Natural killer cell treated with Interleukin-12 subunit alpha and Interleukin-12 subunit beta and Interleukin-15 and Interleukin-18, amount 100 ng/mL, for 72 hours (primary cell): ENCODE data around the gene DNASE1L1. TPM values are rescaled to one million over a fixed set of nuclear protein-coding genes. Genes with fewer than 3 reads are reported as not detected.

Experiments
- ATAC-seq, 2 donors: fragments of 150-1000 bp; cut with Tn5 transposase in 1 of 2; sonication (Bioruptor Pico), chemical (Tn5 transposase) in 1 of 2; 2 replicates each; pipeline ENCODE4 v1.10.0; 2021
- DNase-seq: peaks from one replicate; pipeline ENCODE4 v3.0.0; 2022; ENCODE audit warnings: low spot score
- H3K27ac Mint-ChIP-seq, 2 donors: 1 replicate in 1 of 2; 2 replicates in 1 of 2; pipeline ENCODE4 v1.8.0; 2022; ENCODE audit warnings: mixed read lengths in 2 of 2, mild to moderate bottlenecking in 1 of 2, moderate library complexity in 1 of 2
- H3K27me3 Mint-ChIP-seq, 2 donors: 1 replicate in 1 of 2; 2 replicates in 1 of 2; pipeline ENCODE4 v1.8.0; 2022; ENCODE audit warnings: mixed read lengths in 2 of 2
- H3K36me3 Mint-ChIP-seq: one replicate; pipeline ENCODE4 v1.8.0; 2022; ENCODE audit warnings: mixed read lengths
- H3K4me1 Mint-ChIP-seq, 2 donors: 1 replicate in 1 of 2; 2 replicates in 1 of 2; pipeline ENCODE4 v1.8.0; 2022; ENCODE audit warnings: low read depth in 2 of 2, mixed read lengths in 2 of 2, mild to moderate bottlenecking in 1 of 2
- H3K4me3 Mint-ChIP-seq: one replicate; pipeline ENCODE4 v1.8.0; 2022; ENCODE audit warnings: mixed read lengths
- H3K9me3 Mint-ChIP-seq: 2 replicates; pipeline ENCODE4 v1.8.0; 2022; ENCODE audit warnings: mixed read lengths
- total RNA-seq, 2 donors: library from RNA; stranded (reverse); gene quantifications; one replicate each; pipeline ENCODE4 v1.2.3, GENCODE V29; 2022

DNASE1L1 gene
- total RNA-seq, 2 donors from 2014 or later: 12.4 to 14.6 TPM

- no peak for ATAC-seq
- H3K27ac Mint-ChIP-seq: no peak overlapping the region
- H3K4me1 Mint-ChIP-seq: peaks cover 5 to 19% of the 10 kb centered on the region in 2 donors
- H3K9me3 Mint-ChIP-seq: no peaks in the 10 kb centered on the region
- H3K36me3 Mint-ChIP-seq: no peaks in the 10 kb centered on the region
- H3K4me3 Mint-ChIP-seq: no peak overlapping the region
- no peak for DNase-seq
- no peaks in the 10 kb centered on the region for H3K27me3 Mint-ChIP-seq
These were observed 51.0 kb downstream of the DNASE1L1 start for GRCh38 chrX:154358011-154358410.

DNA sequence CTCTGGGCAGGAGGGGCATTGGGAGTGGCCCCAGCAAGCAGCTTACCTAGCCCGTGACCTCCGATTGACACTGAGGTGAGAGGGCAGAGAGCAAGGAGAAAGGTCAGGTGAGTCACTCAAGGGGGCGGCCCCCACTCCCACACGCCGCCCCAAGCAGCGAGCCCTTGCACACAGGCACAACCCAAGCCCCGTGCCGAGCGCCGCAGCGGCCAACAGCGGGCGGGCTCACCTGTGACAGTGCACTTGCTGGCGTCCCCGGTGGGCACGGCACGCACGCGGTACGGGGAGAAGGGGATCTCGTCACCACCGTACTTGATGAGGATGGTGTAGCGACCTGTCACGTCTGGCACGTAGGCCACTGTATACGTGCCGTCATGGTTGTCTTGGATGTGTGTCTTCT is 51.8 kb downstream of the DNASE1L1 start:
- DNase-seq: no peak
- Mint-ChIP-seq H3K27me3 (no peaks in the 10 kb centered on the region), H3K4me1 (peaks cover 5 to 17% of the 10 kb centered on the region in 2 donors), H3K4me3 (no peak overlapping the region), H3K9me3 (no peaks in the 10 kb centered on the region), H3K27ac (no peak overlapping the region), H3K36me3 (no peaks in the 10 kb centered on the region)
- no peak for ATAC-seq

- Mint-ChIP-seq H3K4me1 (peaks cover 5 to 22% of the 10 kb centered on the region in 2 donors), H3K27me3 (no peaks in the 10 kb centered on the region), H3K27ac (peak overlapping the region in 1 of 2 donors; percentile 57), H3K9me3 (no peaks in the 10 kb centered on the region), H3K4me3 (peak overlapping the region; percentile 41), H3K36me3 (no peaks in the 10 kb centered on the region)
- DNase-seq (no peak), ATAC-seq (no peak)
These were observed 52.5 kb downstream of the DNASE1L1 start for GRCh38 chrX:154356596-154356995.

- Mint-ChIP-seq H3K4me3 (no peak overlapping the region), H3K9me3 (no peaks in the 10 kb centered on the region), H3K36me3 (no peaks in the 10 kb centered on the region), H3K27ac (no peak overlapping the region), H3K27me3 (no peaks in the 10 kb centered on the region), H3K4me1 (peaks cover 5 to 24% of the 10 kb centered on the region in 2 donors)
- DNase-seq (no peak), ATAC-seq (no peak)
These were observed 53.3 kb downstream of the DNASE1L1 start for GRCh38 chrX:154355776-154356140.

DNA sequence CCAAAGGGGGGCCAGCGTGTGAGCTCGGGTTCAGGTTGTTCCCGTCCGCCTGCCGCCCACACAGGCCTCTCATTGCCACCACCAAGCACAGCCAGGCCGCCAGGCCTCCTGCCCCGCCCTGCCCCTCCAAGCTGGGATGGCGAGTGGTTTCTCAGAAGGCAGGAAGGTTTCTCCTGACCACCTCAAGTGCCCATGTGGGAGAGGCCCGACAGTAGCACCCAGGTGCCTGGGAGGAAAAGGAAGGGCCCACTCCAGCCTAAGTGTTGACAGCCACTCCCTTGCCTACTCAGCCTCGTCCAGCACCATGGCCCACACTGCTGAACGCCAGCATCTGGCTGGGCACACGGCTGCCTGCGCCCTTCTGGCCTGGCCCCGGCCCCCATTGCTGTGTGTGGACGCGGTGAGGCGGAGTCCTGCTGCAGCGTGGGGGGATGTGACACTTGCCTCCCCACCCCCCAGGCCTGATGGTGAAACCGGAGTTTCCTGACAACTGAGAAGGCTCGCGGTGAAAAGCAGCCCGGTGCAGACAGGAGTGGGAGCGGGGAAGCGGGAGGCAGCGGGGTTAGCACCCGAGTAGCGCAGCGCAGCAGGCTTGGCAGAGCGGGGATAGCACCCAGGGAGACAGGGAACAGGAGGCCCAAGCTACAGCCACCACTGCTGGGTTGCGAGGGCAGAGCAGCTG is 53.8 kb downstream of the DNASE1L1 start:
- no peak overlapping the region for H3K4me3 Mint-ChIP-seq
- H3K27ac Mint-ChIP-seq: no peak overlapping the region
- H3K27me3 Mint-ChIP-seq: no peaks in the 10 kb centered on the region
- peaks cover 5 to 24% of the 10 kb centered on the region in 2 donors for H3K4me1 Mint-ChIP-seq
- DNase-seq (no peak), ATAC-seq (peak in 1 of 2 donors; percentile 46)
- no peaks in the 10 kb centered on the region for H3K36me3 Mint-ChIP-seq
- H3K9me3 Mint-ChIP-seq: no peaks in the 10 kb centered on the region

- Mint-ChIP-seq H3K27me3 (no peaks in the 10 kb centered on the region), H3K4me1 (peaks cover 5 to 28% of the 10 kb centered on the region in 2 donors), H3K4me3 (no peak overlapping the region), H3K27ac (no peak overlapping the region), H3K36me3 (no peaks in the 10 kb centered on the region), H3K9me3 (no peaks in the 10 kb centered on the region)
- no peak for ATAC-seq
- no peak for DNase-seq
These were observed 54.5 kb downstream of the DNASE1L1 start for GRCh38 chrX:154354516-154354915.

- Mint-ChIP-seq H3K4me1 (peaks cover 5 to 33% of the 10 kb centered on the region in 2 donors), H3K27ac (no peak overlapping the region), H3K36me3 (no peaks in the 10 kb centered on the region), H3K9me3 (no peaks in the 10 kb centered on the region), H3K27me3 (no peaks in the 10 kb centered on the region), H3K4me3 (no peak overlapping the region)
- ATAC-seq (no peak), DNase-seq (no peak)
These were observed 55.0 kb downstream of the DNASE1L1 start for GRCh38 chrX:154354013-154354412.

DNA sequence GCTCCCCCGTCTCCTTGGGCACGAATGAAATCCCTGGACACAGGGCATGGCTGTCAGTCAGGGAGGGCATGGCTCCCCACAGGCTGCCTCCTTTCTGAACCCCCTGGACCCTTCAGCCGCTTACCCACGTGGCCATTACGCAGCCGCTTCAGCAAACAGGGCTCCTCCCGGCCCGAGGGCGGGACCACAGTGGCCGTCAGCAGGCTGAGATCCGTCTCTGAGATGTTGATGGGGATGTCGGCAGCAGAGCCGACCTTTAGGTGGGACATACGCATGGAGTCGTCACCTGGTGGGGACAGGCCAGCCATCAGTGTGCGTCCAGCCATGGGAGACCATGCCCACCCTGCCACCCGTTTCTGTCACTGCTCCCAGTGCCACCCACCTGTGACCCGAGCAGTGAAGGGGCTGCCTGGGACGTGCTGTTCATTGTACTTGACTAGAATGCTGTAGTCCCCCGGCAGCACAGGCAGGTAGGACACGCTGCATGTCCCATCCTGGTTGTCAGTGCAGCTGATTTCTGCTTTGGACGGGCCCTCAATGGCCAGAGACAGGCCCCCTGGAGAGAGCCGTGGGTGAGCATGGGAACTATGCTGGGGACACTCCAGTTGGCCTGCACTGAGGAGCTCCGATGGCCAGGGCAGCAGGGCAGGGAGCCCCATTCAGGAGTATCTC is 55.7 kb downstream of the DNASE1L1 start:
- H3K9me3 Mint-ChIP-seq: no peaks in the 10 kb centered on the region
- no peaks in the 10 kb centered on the region for H3K36me3 Mint-ChIP-seq
- H3K27me3 Mint-ChIP-seq: no peaks in the 10 kb centered on the region
- no peak for ATAC-seq
- no peak overlapping the region for H3K4me3 Mint-ChIP-seq
- no peak for DNase-seq
- peaks cover 1 to 30% of the 10 kb centered on the region in 2 donors for H3K4me1 Mint-ChIP-seq
- no peak overlapping the region for H3K27ac Mint-ChIP-seq

- H3K4me3 Mint-ChIP-seq: no peak overlapping the region
- no peaks in the 10 kb centered on the region for H3K27me3 Mint-ChIP-seq
- H3K36me3 Mint-ChIP-seq: no peaks in the 10 kb centered on the region
- DNase-seq (no peak), ATAC-seq (no peak)
- H3K27ac Mint-ChIP-seq: peak overlapping the region in 1 of 2 donors; percentile 66
- H3K9me3 Mint-ChIP-seq: no peaks in the 10 kb centered on the region
- peaks cover 7 to 36% of the 10 kb centered on the region in 2 donors for H3K4me1 Mint-ChIP-seq
These were observed 56.6 kb downstream of the DNASE1L1 start for GRCh38 chrX:154352466-154352865.

DNA sequence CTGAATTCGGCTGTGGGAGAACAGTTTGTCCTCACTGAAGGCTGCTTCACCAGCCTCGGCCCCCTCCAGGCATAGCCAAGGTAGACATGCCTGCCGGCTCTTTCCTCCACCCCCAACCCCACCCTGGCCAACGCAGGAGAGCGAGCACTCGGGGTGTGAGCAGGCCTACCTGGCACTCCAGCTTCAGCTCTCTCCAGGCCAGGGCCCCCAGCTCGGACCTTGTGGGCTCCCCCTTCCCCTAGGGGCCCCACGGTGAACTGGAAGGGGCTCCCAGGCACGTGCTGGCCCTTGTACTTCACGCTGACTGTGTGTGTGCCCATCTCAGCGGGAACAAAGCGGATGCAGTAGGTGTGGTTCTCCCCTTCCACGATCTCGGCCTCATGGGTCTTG is 57.0 kb downstream of the DNASE1L1 start:
- H3K4me1 Mint-ChIP-seq: peaks cover 11 to 40% of the 10 kb centered on the region in 2 donors
- no peaks in the 10 kb centered on the region for H3K36me3 Mint-ChIP-seq
- no peaks in the 10 kb centered on the region for H3K9me3 Mint-ChIP-seq
- no peak overlapping the region for H3K4me3 Mint-ChIP-seq
- peak overlapping the region in 1 of 2 donors; percentile 66 for H3K27ac Mint-ChIP-seq
- no peak for DNase-seq
- no peaks in the 10 kb centered on the region for H3K27me3 Mint-ChIP-seq
- ATAC-seq: no peak

Other genes with a start within 250 kb of the DNASE1L1 start
- not detected for gene OPN1MW, start 226.7 kb downstream of the DNASE1L1 start, total RNA-seq
- gene OPN1MW2, start 189.5 kb downstream of the DNASE1L1 start, total RNA-seq: not detected
- not detected for gene OPN1MW3, start 151.7 kb downstream of the DNASE1L1 start, total RNA-seq
- not detected for gene TEX28, start 114.1 kb downstream of the DNASE1L1 start, total RNA-seq
- gene TKTL1, start 113.5 kb downstream of the DNASE1L1 start, total RNA-seq: 1 to 10 TPM; 3.0 to 4.1 TPM
- 100 to 1,000 TPM; 574 to 727 TPM for gene FLNA, start 34.6 kb downstream of the DNASE1L1 start, total RNA-seq
- gene EMD, start 30.0 kb downstream of the DNASE1L1 start, total RNA-seq: 10 to 100 TPM; 49.2 to 61.9 TPM
- 1,000 to 10,000 TPM; 1,953 to 2,194 TPM for gene RPL10, start 10.9 kb downstream of the DNASE1L1 start, total RNA-seq
- 10 to 100 TPM; 47.4 to 73.7 TPM for gene TAFAZZIN, start 2.3 kb upstream of the DNASE1L1 start, total RNA-seq
- 100 to 1,000 TPM in 1 of 2 donors, 10 to 100 TPM in 1; 46.7 to 106 TPM for gene ATP6AP1, start 19.4 kb upstream of the DNASE1L1 start, total RNA-seq
- gene GDI1, start 27.9 kb upstream of the DNASE1L1 start, total RNA-seq: 100 to 1,000 TPM; 157 to 187 TPM
- gene FAM50A, start 34.9 kb upstream of the DNASE1L1 start, total RNA-seq: 100 to 1,000 TPM in 1 of 2 donors, 10 to 100 TPM in 1; 75.2 to 108 TPM
- gene PLXNA3, start 49.0 kb upstream of the DNASE1L1 start, total RNA-seq: 10 to 100 TPM; 52.4 to 61.3 TPM
- gene LAGE3, start 70.0 kb upstream of the DNASE1L1 start, total RNA-seq: 10 to 100 TPM; 29.4 to 48.5 TPM
- gene UBL4A, start 77.4 kb upstream of the DNASE1L1 start, total RNA-seq: 10 to 100 TPM; 39.6 to 65.6 TPM
- gene SLC10A3, start 81.4 kb upstream of the DNASE1L1 start, total RNA-seq: 10 to 100 TPM; 22.1 to 30.7 TPM
- 10 to 100 TPM; 28.5 to 41.1 TPM for gene FAM3A, start 107.0 kb upstream of the DNASE1L1 start, total RNA-seq
- 100 to 1,000 TPM; 115 to 227 TPM for gene G6PD, start 137.6 kb upstream of the DNASE1L1 start, total RNA-seq
- 10 to 100 TPM; 55.6 to 61.1 TPM for gene IKBKG, start 138.4 kb upstream of the DNASE1L1 start, total RNA-seq
- gene CTAG1A, start 175.9 kb upstream of the DNASE1L1 start, total RNA-seq: not detected
- not detected for gene CTAG1B, start 210.0 kb upstream of the DNASE1L1 start, total RNA-seq
- not detected for gene CTAG2, start 244.3 kb upstream of the DNASE1L1 start, total RNA-seq